T-helper 2 cell treated with Interferon-gamma antibody and Interleukin-4, amounts not matched to agents 5 μg/mL and 100 μg/mL, for 36 hours (primary cell): ENCODE data around the gene PRR23B.
"Not testable (repeated sequence)": the region's sequence is repeated elsewhere in the genome, so short reads cannot be mapped to it uniquely, and the experiment has no call there.

Source experiments
- DNase-seq: peaks from one replicate; pipeline ENCODE4 v3.0.0; 2021; ENCODE audit warnings: low spot score
- H3K27ac Mint-ChIP-seq: one replicate; pipeline ENCODE4 v1.8.0; 2021; ENCODE audit warnings: mild to moderate bottlenecking, mixed read lengths
- H3K27me3 Mint-ChIP-seq: one replicate; pipeline ENCODE4 v1.8.0; 2021; ENCODE audit warnings: low read depth, mixed read lengths
- H3K36me3 Mint-ChIP-seq: one replicate; pipeline ENCODE4 v1.8.0; 2021; ENCODE audit warnings: low read depth, mixed read lengths
- H3K4me1 Mint-ChIP-seq: one replicate; pipeline ENCODE4 v1.8.0; 2021; ENCODE audit warnings: low read depth, mixed read lengths
- H3K4me3 Mint-ChIP-seq: one replicate; pipeline ENCODE4 v1.8.0; 2022; ENCODE audit warnings: mild to moderate bottlenecking, moderate library complexity, mixed read lengths
- H3K9me3 Mint-ChIP-seq: one replicate; pipeline ENCODE4 v1.8.0; 2021; ENCODE audit warnings: mixed read lengths

The PRR23B gene

DNA sequence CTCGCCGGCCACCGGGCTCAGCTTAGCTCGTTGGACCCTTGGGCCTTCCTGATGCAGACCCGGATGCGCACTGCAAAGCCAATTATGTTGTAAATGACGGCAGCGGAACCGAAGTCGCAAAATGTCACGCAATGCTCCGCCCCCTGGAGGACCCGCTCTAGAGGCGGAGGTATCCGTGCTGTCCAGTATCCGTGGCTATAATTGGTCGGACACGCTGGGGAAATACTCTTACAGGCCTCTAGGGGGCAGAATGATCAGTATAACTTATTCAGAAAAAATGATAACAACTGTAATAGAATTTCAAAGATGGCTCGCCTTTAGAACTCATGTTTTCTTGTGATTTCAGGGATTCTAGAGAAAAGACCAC is at the start of gene PRR23B:
Gene PRR23B, minus strand, starts transcription at position 59 of the 367 bp plus-strand sequence. CDS start 265 bp downstream, outside the sequence.
- H3K36me3 Mint-ChIP-seq, result no peaks in the 10 kb centered on the region
- no peaks in the 10 kb centered on the region for H3K27me3 Mint-ChIP-seq
- no peak within 1 kb of the TSS for H3K4me3 Mint-ChIP-seq
- peaks cover 5% of the 10 kb centered on the region for H3K9me3 Mint-ChIP-seq
- no peak for DNase-seq
- H3K27ac Mint-ChIP-seq, result no peak within 1 kb of the TSS
- H3K4me1 Mint-ChIP-seq, result no peaks in the 10 kb centered on the region

DNA sequence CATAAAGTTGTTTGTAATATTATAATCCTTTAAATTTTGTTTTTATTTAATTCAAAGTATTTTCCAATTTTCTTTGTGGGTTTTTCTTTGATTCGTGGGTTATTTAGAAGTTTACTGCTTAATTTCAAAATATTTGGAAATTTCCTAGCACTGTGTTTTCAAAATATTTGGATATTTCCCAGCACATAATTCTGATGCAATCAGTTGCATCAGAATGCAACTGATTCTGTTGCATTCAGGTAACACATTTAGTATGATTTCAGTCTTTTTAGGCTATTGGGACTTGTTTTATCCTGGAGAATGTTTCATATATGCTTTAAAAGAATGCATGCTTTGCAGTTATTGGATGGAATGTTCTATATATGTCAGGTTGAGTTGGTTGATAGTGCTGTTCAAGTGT is 42.2 kb upstream of the PRR23B start:
- DNase-seq, result no peak
- no peaks in the 10 kb centered on the region for H3K4me1 Mint-ChIP-seq
- H3K27me3 Mint-ChIP-seq, result no peaks in the 10 kb centered on the region
- H3K4me3 Mint-ChIP-seq, result no peak overlapping the region
- no peaks in the 10 kb centered on the region for H3K9me3 Mint-ChIP-seq
- no peak overlapping the region for H3K27ac Mint-ChIP-seq
- no peaks in the 10 kb centered on the region for H3K36me3 Mint-ChIP-seq

DNA sequence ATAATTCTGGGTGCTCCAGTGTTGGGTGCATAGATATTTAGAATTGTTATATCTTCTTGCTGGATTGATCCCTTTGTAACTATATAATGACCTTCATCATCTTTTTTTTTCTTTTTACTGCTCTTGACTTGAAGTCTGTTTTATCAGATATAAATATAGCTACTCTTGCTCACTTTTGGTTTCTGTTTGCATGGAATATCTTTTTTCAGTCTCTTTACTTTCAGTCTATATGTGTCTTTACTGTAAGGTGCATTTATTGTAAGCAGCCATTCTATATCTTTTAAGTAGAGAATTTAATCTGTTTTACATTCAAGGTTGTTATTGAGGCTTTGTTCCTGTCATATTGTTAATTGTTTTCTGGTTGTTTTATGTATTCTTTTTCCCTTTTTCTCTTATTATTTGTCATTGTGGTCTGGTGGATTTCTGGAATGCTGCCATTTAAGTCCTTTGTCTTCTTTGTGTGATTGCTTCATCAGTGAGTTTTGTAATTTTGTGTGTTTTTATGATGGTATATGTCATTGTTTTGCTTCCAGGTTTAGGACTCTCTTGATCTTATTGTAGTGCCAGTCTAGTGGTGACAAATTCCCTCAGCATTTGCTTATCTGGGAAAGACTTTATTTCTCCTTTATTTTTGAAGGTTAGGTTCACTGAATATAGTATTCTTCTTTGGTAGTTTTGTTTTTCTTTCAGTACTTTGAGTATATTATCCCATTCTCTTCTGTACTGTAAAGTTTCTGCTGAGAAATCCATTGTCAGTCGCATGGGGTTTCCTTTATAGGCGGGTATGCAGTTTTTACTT is 32.3 kb upstream of the PRR23B start:
- H3K9me3 Mint-ChIP-seq, result peaks cover 22% of the 10 kb centered on the region
- no peak for DNase-seq
- H3K27ac Mint-ChIP-seq, result no peak overlapping the region
- peaks cover 2% of the 10 kb centered on the region for H3K27me3 Mint-ChIP-seq
- no peak overlapping the region for H3K4me3 Mint-ChIP-seq
- no peaks in the 10 kb centered on the region for H3K36me3 Mint-ChIP-seq
- no peaks in the 10 kb centered on the region for H3K4me1 Mint-ChIP-seq

DNA sequence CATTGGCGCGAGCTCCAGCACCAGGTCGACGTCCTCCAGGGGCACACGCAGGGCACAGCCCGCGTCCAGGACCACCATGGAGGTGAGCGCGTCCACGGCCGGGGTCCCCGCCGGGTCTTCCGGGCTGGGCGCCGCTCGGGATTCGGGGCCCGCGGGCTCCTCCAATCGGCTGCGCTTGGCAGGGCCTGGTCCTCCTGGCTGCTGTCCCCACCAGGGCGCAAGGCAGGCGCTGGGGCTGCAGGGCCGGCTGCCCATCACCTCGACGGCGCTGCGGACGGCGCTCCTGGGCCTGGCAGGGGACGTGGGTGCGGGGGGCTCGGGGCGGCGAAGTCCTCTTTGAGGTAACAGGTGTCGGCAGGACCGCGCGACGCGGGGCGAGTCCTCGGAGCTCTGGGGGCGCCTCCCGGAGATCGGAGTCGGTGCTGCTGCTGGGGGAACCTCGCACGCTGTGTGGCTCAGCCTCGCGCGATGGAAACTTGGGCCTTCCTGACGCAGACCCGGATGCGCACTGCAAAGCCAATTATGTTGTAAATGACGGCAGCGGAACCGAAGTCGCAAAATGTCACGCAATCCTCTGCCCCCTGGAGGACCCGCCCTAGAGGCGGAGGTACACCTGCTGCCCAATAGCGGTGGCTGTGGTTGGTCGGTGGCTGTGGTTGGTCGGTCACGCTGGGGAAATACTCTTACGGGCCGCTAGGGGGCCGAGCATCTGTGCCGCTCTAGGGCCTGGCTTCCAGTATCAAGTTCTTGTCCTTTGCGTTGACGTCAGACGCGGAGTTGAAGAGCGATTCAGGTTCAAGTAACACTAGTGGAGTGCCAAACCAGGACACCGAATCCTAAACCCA is 23.9 kb upstream of the PRR23B start, which contains the start of gene PRR23C:
Gene PRR23C, minus strand, starts transcription at position 527 of the 845 bp plus-strand sequence. Its CDS starts 272 bp downstream, at position 255.
- no peak within 1 kb of the TSS for H3K27ac Mint-ChIP-seq
- no peak within 1 kb of the TSS for H3K4me3 Mint-ChIP-seq
- H3K27me3 Mint-ChIP-seq, result no peaks in the 10 kb centered on the region
- no peaks in the 10 kb centered on the region for H3K36me3 Mint-ChIP-seq
- no peaks in the 10 kb centered on the region for H3K4me1 Mint-ChIP-seq
- DNase-seq, result no peak
- peaks cover 14% of the 10 kb centered on the region for H3K9me3 Mint-ChIP-seq

DNA sequence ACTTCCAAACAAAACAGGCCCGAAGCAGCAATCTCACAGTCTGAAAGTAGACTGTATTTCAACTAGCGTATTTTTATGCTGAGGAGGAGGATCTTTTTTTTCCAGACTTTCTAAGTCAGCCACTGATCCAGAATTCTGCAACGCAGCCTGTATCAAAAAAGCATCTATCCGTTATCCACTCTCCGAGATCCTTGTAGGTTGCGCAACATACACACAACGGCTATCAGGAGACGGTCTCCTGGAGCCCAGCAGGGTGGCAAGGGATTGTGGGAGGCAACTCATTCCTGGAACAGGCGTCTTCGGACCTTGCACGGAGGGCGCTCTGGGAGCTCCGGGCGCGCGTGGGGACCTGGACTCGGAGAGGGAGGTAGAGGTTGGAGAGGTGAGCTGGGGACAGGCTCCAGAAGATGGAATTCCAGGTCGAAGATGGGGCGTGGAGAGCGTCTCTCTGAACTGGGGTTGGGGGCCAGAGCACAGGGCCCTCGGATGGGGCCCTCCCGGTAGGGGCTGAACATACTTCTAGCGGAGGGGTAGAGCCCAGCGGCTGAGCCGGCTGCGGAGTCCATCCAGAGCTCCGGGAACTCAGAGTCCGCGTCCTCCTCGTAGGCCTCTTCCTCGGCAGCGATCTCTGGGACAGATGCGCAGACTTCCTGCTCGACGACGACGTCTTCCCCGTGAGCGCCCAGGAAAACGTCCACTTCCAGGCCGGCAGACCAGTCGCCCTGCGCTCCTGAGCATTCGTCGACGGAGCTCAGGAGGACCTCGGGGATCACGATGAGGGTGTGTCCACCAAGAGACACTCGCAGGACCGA is 23.0 kb upstream of the PRR23B start:
- no peak for DNase-seq
- Mint-ChIP-seq H3K9me3 (peaks cover 14% of the 10 kb centered on the region), H3K4me1 (no peaks in the 10 kb centered on the region), H3K27me3 (no peaks in the 10 kb centered on the region), H3K36me3 (no peaks in the 10 kb centered on the region), H3K27ac (no peak overlapping the region), H3K4me3 (no peak overlapping the region)

DNA sequence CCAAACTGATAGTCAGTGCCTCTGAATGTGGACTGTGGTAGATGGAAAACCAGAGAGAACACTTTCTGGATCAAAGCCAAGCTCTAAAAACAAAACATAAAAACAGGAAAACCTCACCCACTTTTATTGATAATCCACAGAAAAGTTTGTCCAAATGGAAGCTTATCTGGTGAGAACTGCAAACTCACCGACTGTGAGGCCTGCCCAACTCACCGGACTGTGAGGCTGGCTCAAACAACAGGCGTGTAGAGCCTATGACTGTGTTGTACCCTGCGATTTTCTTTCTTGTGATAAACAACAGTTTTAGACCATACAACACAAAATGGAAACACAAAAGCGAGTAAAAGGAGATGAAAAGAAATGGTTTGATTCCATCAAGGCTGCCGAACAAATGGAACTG is 16.8 kb upstream of the PRR23B start:
- Mint-ChIP-seq H3K27ac (no peak overlapping the region), H3K4me1 (no peaks in the 10 kb centered on the region), H3K9me3 (no peaks in the 10 kb centered on the region), H3K27me3 (no peaks in the 10 kb centered on the region), H3K36me3 (no peaks in the 10 kb centered on the region), H3K4me3 (no peak overlapping the region)
- no peak for DNase-seq

DNA sequence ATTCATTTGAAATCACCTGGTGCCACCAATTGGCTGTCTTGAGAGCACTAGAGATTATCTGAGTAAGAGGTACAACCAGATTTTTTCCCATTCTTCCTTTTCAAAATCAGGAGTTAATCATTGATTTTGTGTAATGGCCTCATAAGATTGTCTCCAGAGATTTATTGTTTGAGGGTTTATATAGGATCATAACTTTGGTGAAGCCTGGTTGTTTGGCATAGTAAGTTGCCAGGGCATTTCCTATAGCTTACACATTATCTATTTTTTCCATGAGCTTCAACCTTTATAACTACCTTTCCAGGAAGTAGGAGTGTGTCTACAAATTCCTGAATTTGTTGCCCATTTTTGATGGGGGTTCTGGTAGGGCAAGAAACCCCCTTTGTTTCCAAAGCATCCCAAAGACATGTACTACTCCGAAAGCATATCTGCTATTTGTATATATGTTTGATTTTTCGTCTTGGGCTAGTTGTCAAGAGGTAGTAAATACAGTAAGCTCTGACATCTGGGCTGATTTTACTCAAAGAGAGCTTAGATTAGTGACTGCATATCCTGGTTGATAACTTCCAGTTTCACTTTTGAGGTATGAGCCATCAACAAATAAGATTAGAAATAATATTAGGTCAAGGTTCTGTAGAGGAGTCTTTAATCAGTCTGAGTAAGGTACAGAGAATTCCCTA is 11.7 kb upstream of the PRR23B start:
- H3K36me3 Mint-ChIP-seq, result no peaks in the 10 kb centered on the region
- DNase-seq, result no peak
- no peaks in the 10 kb centered on the region for H3K27me3 Mint-ChIP-seq
- H3K27ac Mint-ChIP-seq, result no peak overlapping the region
- H3K4me1 Mint-ChIP-seq, result no peaks in the 10 kb centered on the region
- peaks cover 15% of the 10 kb centered on the region for H3K9me3 Mint-ChIP-seq
- H3K4me3 Mint-ChIP-seq, result no peak overlapping the region

DNA sequence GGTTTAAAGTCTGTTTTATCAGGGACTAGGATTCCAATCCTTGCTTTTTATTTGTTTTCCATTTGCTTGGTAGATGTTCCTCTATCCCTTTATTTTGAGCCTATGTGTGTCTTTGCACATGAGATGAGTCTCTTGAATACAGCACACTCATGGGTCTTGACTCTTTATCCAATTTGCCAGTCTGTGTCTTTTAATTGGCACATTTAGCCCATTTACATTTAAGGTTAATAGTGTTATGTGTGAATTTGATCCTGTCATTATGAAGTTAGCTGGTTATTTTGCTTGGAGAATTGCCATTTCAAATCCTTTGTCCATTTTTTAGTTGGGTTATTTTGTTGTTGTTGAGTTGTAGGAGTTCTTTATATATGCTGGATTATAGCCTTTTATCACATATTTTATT is 9.8 kb upstream of the PRR23B start:
- peaks cover 15% of the 10 kb centered on the region for H3K9me3 Mint-ChIP-seq
- H3K36me3 Mint-ChIP-seq, H3K27me3 Mint-ChIP-seq, H3K27ac Mint-ChIP-seq, DNase-seq, H3K4me3 Mint-ChIP-seq, H3K4me1 Mint-ChIP-seq: not testable (repeated sequence)

DNA sequence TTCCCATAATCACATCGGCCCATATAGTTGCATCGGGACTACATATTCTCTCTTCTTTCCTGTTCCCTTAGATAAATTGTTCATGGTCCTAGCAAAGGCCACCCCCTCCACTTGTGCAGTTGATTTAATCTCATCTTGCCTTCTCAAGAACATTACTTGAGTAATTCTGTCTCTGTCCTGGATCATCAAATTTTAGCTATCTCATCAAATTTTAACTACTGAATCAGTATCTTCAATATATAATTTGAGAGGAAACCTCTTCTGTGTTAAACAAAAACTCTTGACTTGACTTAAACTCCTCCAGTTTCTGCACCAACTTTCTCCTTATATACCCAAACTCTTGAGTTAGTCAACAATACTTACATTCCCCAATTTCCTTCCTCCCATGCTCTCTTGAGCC is 4.2 kb upstream of the PRR23B start:
- Mint-ChIP-seq H3K4me3 (no peak overlapping the region), H3K27ac (no peak overlapping the region), H3K4me1 (no peaks in the 10 kb centered on the region), H3K27me3 (no peaks in the 10 kb centered on the region), H3K9me3 (peaks cover 1% of the 10 kb centered on the region), H3K36me3 (no peaks in the 10 kb centered on the region)
- no peak for DNase-seq

DNA sequence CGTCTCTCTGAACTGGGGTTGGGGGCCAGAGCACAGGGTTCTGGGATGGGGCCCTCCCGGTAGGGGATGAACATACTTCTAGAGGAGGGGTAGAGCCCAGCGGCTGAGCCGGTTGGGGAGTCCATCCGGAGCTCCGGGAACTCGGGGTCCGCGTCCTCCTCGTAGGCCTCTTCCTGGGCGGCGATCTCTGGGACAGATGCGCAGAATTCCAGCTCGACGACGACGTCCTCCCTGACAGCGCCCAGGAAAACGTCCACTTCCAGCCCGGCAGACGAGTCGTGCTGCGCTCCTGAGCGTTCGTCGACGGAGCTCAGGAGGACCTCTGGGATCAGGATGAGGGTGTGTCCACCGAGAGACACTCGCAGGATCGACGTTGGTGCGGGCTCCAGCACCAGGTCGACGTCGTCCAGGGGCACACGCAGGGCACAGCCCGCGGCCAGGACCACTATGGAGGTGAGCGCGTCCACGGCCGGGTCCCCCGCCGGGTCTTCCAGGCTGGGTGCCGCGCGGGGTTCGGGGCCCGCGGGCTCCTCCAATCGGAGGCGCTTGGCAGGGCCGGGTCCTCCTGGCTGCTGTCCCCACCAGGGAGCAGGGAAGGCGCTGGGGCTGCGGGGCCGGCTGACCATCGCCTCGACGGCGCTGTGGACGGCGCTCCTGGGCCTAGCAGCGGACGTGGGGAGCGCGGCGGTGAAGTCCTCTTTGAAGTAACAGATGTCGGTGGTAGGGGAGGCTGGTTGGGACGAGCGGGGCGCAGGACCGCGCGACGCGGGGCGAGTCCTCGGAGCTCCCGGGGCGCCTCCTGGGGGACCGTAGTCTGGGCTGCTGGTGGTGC is 474 bp downstream of the PRR23B start:
- peaks cover 5% of the 10 kb centered on the region for H3K9me3 Mint-ChIP-seq

DNA sequence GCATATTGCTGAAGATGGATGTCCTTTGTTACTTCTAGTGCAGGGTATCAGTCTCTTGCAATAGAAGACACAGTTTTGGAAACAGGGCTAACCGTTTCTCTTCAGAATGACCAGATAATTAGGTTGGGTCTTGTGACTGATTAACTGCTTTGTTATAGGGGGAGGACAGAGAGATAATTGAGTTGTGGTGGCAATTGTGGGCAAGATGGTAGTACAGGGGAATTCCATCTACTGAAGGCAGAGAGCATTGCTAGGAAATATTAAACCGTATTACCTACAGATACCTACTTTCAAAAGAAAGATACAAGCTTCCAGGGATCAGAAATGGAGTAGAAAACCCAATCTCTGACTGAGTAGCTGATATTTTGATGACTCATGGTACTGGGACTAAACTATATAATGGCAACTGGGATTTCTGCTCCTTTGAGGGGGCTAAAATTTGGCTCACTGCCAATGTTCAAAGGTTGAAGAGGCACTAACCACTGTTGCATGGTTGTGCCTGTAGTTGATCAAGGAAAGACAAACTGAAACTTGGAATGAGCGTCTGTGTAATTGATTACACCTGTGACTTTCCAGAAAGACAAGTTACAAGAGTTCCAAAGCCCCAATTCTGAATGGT is 4.2 kb downstream of the PRR23B start:
- no peaks in the 10 kb centered on the region for H3K27me3 Mint-ChIP-seq
- no peak for DNase-seq
- peaks cover 9% of the 10 kb centered on the region for H3K9me3 Mint-ChIP-seq
- H3K4me1 Mint-ChIP-seq, result no peaks in the 10 kb centered on the region
- no peaks in the 10 kb centered on the region for H3K36me3 Mint-ChIP-seq
- no peak overlapping the region for H3K27ac Mint-ChIP-seq
- no peak overlapping the region for H3K4me3 Mint-ChIP-seq

More for the DNA sequence above, 474 bp downstream of the PRR23B start:
- no peak overlapping the region for H3K27ac Mint-ChIP-seq
- no peak for DNase-seq
- no peaks in the 10 kb centered on the region for H3K4me1 Mint-ChIP-seq
- H3K4me3 Mint-ChIP-seq, result no peak overlapping the region
- no peaks in the 10 kb centered on the region for H3K36me3 Mint-ChIP-seq
- H3K27me3 Mint-ChIP-seq, result no peaks in the 10 kb centered on the region

DNA sequence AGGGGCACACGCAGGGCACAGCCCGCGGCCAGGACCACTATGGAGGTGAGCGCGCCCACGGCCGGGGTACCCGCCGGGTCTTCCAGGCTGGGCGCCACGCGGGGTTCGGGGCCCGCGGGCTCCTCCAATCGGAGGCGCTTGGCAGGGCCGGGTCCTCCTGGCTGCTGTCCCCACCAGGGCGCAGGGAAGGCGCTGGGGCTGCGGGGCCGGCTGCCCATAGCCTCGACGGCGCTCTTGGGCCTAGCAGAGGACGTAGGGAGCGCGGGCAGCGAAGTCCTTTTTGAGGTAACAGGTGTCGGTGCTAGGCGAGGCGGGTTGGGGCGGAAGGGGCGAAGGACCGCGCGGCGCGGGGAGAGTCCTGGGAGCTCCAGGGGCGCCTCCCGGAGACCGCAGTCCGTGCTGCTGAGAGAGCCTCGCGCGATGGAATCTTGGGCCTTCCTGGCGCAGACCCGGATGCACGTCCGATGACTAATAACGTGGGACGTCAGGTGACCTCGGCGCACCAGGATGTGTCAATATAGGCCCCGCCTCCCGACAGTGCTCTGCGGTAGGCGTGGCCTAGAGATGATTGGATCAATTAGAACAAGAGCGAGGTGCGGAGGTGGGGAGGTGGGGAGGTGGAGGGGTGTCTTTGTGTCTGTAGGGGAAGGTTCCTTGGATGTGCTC is 14.5 kb downstream of the PRR23B start, which contains the start of gene PRR23A:
Gene PRR23A, minus strand, starts transcription at position 218 of the 666 bp plus-strand sequence. Its CDS starts 0 bp downstream, at position 218.
- no peaks in the 10 kb centered on the region for H3K36me3 Mint-ChIP-seq

More for the DNA sequence above, 14.5 kb downstream of the PRR23B start, which contains the start of gene PRR23A:
- Mint-ChIP-seq H3K27ac (no peak within 1 kb of the TSS), H3K4me3 (no peak within 1 kb of the TSS), H3K4me1 (no peaks in the 10 kb centered on the region), H3K27me3 (no peaks in the 10 kb centered on the region), H3K9me3 (peaks cover 21% of the 10 kb centered on the region)
- DNase-seq, result no peak
